ENCODE results near the gene FOSL1. TPM values are rescaled to one million over a fixed set of nuclear protein-coding genes. Genes with fewer than 3 reads are reported as not detected.

The FOSL1 gene
- total RNA-seq (2021; ENCODE audit: unreplicated experiment) = 186 TPM
- 149 TPM for polyA plus RNA-seq (2012; ENCODE audit: insufficient read length)
- percentile 99 among the genes with signal in this experiment for Bru-seq, nascent RNA
- BruChase-seq, experiment 1, labeled RNA remaining after a 2-hour chase = percentile 99 among the genes with signal in this experiment
- BruChase-seq, experiment 2, labeled RNA remaining after a 6-hour chase = percentile 95 among the genes with signal in this experiment
- long read RNA-seq, transcript FOSL1-201 (4 exons, 1,669 nt) = major isoform, 105 of 206 reads
- long read RNA-seq, transcript FOSL1-203 (3 exons, 1,200 nt) = minor isoform, 19 of 206 reads
- long read RNA-seq, partial matches to known transcripts = 25 of 206 reads
- long read RNA-seq, other reads (novel, unspliced or antisense) = 51 of 206 reads

GRCh38 chr11:65900125-65900898 lies at the start of gene FOSL1:
Gene FOSL1 (minus strand): TSS chr11:65900388. CDS start chr11:65900339, 49 bp downstream.
- intact Hi-C loops (cut with micrococcal nuclease; ENCODE audit: unreplicated experiment) (no loop called here), in situ Hi-C loops (cut with HindIII; ENCODE audit: low pct_unique_long_range_greater_than_20kb, low sequenced_read_pairs) (no loop called here)
- Histone ChIP-seq H3K27ac (ENCODE audit: low read length) (peak within 1 kb of the TSS; percentile 99), H3K36me3 (ENCODE audit: control insufficient read depth, insufficient read depth, low read length) (no peaks in the 10 kb centered on the region; the same call in 1 of the 2 replicates), H3K9me3 (ENCODE audit: control insufficient read depth, insufficient read depth, low read depth, low read length) (no peaks in the 10 kb centered on the region), H3K27me3 (ENCODE audit: control insufficient read depth, insufficient read depth, low read length) (no peaks in the 10 kb centered on the region), H3K4me3 (ENCODE audit: low read depth in 2 of 2, low read length in 2 of 2) (peak within 1 kb of the TSS; percentile 82 to 89), H3K4me1 (ENCODE audit: control insufficient read depth, insufficient read depth, low read length) (peaks cover 58% of the 10 kb centered on the region)
- ChIA-PET POLR2A (interaction anchor here (0.6 to 3.4 kb wide), 11 partner anchors 10 to 1899 kb away, joined by 3 to 35 read pairs (median 3); partner anchors contain the start of genes CCDC85B and FIBP), CTCF (interaction anchor here (0.5 to 1.2 kb wide), 3 partner anchors 12 to 166 kb away, joined by 4 to 11 read pairs (median 8); partner anchors contain the start of gene FIBP)
- ATAC-seq (peak; percentile 69), DNase-seq (ENCODE audit: low read depth, low spot score) (no peak)
- TF ChIP-seq SIN3A (IDR thresholded peaks at IDR 0.05; ENCODE audit: borderline replicate concordance, insufficient read depth, low read depth, low read length) (peak; percentile 98; the same call in 1 of the 2 replicates), POLR2AphosphoS5 (IDR thresholded peaks at IDR 0.05; ENCODE audit: low read depth, low read length) (peak; percentile 99), TCF7L2 (IDR thresholded peaks at IDR 0.05; ENCODE audit: low read depth, low read length) (peak; percentile 77), CTCF (IDR thresholded peaks at IDR 0.05) (no peak), REST (IDR thresholded peaks at IDR 0.05; ENCODE audit: insufficient read depth in 1 of 2, low read depth in 2 of 2, low read length in 1 of 2) (0 out of 4 replicates have a peak, but pooled peaks of 1 of the 2 experiments have one; percentile 8)
- BruUV-seq (replicated peaks) = no TSS peak

- intact Hi-C loops (cut with micrococcal nuclease; ENCODE audit: unreplicated experiment) (no loop called here), in situ Hi-C loops (cut with HindIII; ENCODE audit: low pct_unique_long_range_greater_than_20kb, low sequenced_read_pairs) (no loop called here)
- ATAC-seq = no peak
- no TSS peak for BruUV-seq (replicated peaks)
- Histone ChIP-seq H3K9me3 (ENCODE audit: control insufficient read depth, insufficient read depth, low read depth, low read length) (no peaks in the 10 kb centered on the region), H3K4me3 (ENCODE audit: low read depth in 2 of 2, low read length in 2 of 2) (no peak overlapping the region), H3K27me3 (ENCODE audit: control insufficient read depth, insufficient read depth, low read length) (no peaks in the 10 kb centered on the region), H3K4me1 (ENCODE audit: control insufficient read depth, insufficient read depth, low read length) (no peaks in the 10 kb centered on the region), H3K36me3 (ENCODE audit: control insufficient read depth, insufficient read depth, low read length) (no peaks in the 10 kb centered on the region), H3K27ac (ENCODE audit: low read length) (no peak overlapping the region)
- DNase-seq (ENCODE audit: low read depth, low spot score) = no peak
- CTCF ChIA-PET = no interaction called here
- POLR2A ChIA-PET = no interaction called here
- TF ChIP-seq SIN3A (IDR thresholded peaks at IDR 0.05; ENCODE audit: borderline replicate concordance, insufficient read depth, low read depth, low read length) = no peak
- no peak for TF ChIP-seq POLR2AphosphoS5 (IDR thresholded peaks at IDR 0.05; ENCODE audit: low read depth, low read length)
- no peak for TF ChIP-seq TCF7L2 (IDR thresholded peaks at IDR 0.05; ENCODE audit: low read depth, low read length)
- no peak for TF ChIP-seq CTCF (IDR thresholded peaks at IDR 0.05)
- TF ChIP-seq REST (IDR thresholded peaks at IDR 0.05; ENCODE audit: insufficient read depth in 1 of 2, low read depth in 2 of 2, low read length in 1 of 2) = no peak
Observed at GRCh38 chr11:65947603-65948125, 47.5 kb upstream of the FOSL1 start.
